ENCODE results near the gene SAMD3. TPM values are rescaled to one million over a fixed set of nuclear protein-coding genes. Genes with fewer than 3 reads are reported as not detected.
"Not testable (repeated sequence)": the region's sequence is repeated elsewhere in the genome, so short reads cannot be mapped to it uniquely, and the experiment has no call there.

Gene SAMD3
- total RNA-seq, 1 donor from 2014 or later = 0.35 TPM

DNA sequence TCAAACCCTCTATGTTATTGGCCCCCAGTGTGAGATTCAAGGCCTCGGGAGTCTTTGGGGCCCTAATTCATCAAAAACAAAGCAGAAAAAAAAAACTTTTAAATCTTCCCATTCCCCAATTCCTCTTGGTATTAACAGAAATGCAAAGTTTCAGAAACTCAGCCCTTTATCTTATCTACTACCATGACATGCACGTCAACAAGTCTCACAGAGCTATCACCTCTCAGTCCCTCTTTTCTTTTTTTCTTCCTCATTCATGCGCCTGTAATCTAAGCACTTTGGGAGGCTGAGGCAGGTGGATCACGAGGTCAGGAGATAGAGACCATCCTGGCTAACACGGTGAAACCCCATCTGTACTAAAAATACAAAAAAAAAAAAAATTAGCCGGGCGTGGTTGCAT lies 22.7 kb downstream of the SAMD3 start:
- H3K27me3 Mint-ChIP-seq (ENCODE audit: low read depth) = no peaks in the 10 kb centered on the region
- H3K9me3 Mint-ChIP-seq (ENCODE audit: low read depth) = peaks cover 3% of the 10 kb centered on the region

DNA sequence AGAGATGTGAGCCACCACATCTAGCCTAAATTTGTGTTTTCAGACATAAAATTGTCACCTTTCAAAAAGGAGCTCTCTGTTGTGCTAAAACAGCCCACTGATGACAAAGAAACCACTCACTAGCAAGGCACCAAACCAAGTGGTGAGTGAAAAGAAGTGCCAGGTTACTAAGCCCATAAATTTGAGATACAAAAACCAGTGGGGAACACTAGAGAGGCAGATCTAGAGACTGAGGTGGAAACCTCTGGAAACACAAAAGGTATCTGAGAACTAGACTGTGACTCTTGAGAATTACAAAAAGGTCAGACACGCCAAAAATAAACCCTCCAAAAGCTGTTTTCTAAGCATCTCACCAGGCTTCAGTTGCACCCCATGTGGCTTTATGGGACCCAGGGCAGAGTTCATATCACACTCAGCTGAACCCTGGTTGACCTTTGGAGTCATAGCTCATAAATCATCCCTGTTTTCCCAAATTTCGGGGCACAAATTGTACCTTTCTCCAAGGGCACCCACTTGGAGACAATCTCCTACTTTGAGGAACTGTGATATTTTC lies 24.2 kb downstream of the SAMD3 start:
- TF ChIP-seq, protein P1, sequence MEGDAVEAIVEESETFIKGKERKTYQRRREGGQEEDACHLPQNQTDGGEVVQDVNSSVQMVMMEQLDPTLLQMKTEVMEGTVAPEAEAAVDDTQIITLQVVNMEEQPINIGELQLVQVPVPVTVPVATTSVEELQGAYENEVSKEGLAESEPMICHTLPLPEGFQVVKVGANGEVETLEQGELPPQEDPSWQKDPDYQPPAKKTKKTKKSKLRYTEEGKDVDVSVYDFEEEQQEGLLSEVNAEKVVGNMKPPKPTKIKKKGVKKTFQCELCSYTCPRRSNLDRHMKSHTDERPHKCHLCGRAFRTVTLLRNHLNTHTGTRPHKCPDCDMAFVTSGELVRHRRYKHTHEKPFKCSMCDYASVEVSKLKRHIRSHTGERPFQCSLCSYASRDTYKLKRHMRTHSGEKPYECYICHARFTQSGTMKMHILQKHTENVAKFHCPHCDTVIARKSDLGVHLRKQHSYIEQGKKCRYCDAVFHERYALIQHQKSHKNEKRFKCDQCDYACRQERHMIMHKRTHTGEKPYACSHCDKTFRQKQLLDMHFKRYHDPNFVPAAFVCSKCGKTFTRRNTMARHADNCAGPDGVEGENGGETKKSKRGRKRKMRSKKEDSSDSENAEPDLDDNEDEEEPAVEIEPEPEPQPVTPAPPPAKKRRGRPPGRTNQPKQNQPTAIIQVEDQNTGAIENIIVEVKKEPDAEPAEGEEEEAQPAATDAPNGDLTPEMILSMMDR (IDR thresholded peaks at IDR 0.05) = no peak
- H3K27ac Mint-ChIP-seq (ENCODE audit: unreplicated experiment) = no peak overlapping the region
- no peak for DNase-seq (ENCODE audit: low spot score)
- H3K9me3 Mint-ChIP-seq (ENCODE audit: low read depth) = peaks cover 3% of the 10 kb centered on the region
- H3K27me3 Mint-ChIP-seq (ENCODE audit: low read depth) = no peaks in the 10 kb centered on the region
- H3K4me1 Mint-ChIP-seq (ENCODE audit: low read depth) = no peaks in the 10 kb centered on the region
- no peaks in the 10 kb centered on the region for H3K36me3 Mint-ChIP-seq (ENCODE audit: low read depth)
- H3K4me3 Mint-ChIP-seq (ENCODE audit: unreplicated experiment) = no peak overlapping the region

More for the DNA sequence above, 22.7 kb downstream of the SAMD3 start:
- no peak for DNase-seq (ENCODE audit: low spot score)
- no peak overlapping the region for H3K4me3 Mint-ChIP-seq (ENCODE audit: unreplicated experiment)
- TF ChIP-seq, protein P1 (IDR thresholded peaks at IDR 0.05) = no peak
- H3K36me3 Mint-ChIP-seq (ENCODE audit: low read depth) = no peaks in the 10 kb centered on the region
- H3K27ac Mint-ChIP-seq (ENCODE audit: unreplicated experiment) = no peak overlapping the region
- H3K4me1 Mint-ChIP-seq (ENCODE audit: low read depth) = no peaks in the 10 kb centered on the region

DNA sequence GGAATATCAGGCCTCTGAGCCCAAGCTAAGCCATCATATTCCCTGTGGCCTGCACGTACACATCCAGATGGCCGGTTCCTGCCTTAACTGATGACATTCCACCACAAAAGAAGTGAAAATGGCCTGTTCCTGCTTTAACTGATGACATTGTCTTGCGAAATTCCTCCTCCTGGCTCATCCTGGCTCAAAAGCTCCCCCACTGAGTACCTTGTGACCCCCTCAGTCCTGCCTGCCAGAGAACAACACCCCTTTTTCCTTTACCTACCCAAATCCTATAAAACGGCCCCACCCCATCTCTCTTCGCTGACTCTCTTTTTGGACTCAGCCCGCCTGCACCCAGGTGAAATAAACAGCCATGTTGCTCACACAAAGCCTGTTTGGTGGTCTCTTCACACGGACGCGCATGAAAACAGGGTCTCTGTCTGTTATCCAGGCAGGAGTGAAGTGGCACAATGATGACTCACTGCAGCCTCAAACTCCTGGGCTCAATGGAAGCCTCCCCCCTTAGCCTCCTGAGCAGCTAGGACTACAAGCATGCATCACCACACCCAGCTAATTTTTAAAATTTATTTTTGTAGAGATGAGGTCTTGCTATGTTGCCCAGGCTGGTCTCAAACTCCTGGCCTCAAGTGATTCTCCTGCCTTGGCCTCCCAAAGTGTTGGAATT lies 24.8 kb downstream of the SAMD3 start:
- H3K4me3 Mint-ChIP-seq (ENCODE audit: unreplicated experiment); H3K9me3 Mint-ChIP-seq (ENCODE audit: low read depth); DNase-seq (ENCODE audit: low spot score); H3K4me1 Mint-ChIP-seq (ENCODE audit: low read depth); H3K36me3 Mint-ChIP-seq (ENCODE audit: low read depth); H3K27me3 Mint-ChIP-seq (ENCODE audit: low read depth); H3K27ac Mint-ChIP-seq (ENCODE audit: unreplicated experiment): not testable (repeated sequence)

DNA sequence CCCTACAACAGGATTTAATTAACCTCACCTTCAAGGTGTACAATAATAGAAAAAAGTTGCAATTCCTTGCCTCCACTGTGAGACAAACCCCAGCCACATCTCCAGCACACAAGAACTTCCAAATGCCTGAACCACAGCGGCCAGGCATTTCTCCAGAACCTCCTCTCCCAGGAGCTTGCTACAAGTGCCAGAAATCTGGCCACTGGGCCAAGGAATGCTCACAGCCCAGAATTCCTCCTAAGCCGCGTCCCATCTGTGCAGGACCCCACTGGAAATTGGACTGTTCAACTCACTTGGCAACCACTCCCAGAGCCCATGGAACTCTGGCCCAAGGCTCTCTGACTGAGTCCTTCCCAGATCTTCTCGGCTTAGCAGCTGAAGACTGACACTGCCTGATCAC lies 28.3 kb downstream of the SAMD3 start:
- H3K4me3 Mint-ChIP-seq (ENCODE audit: unreplicated experiment); H3K9me3 Mint-ChIP-seq (ENCODE audit: low read depth); DNase-seq (ENCODE audit: low spot score); H3K27me3 Mint-ChIP-seq (ENCODE audit: low read depth); H3K4me1 Mint-ChIP-seq (ENCODE audit: low read depth); H3K27ac Mint-ChIP-seq (ENCODE audit: unreplicated experiment); H3K36me3 Mint-ChIP-seq (ENCODE audit: low read depth): not testable (repeated sequence)

DNA sequence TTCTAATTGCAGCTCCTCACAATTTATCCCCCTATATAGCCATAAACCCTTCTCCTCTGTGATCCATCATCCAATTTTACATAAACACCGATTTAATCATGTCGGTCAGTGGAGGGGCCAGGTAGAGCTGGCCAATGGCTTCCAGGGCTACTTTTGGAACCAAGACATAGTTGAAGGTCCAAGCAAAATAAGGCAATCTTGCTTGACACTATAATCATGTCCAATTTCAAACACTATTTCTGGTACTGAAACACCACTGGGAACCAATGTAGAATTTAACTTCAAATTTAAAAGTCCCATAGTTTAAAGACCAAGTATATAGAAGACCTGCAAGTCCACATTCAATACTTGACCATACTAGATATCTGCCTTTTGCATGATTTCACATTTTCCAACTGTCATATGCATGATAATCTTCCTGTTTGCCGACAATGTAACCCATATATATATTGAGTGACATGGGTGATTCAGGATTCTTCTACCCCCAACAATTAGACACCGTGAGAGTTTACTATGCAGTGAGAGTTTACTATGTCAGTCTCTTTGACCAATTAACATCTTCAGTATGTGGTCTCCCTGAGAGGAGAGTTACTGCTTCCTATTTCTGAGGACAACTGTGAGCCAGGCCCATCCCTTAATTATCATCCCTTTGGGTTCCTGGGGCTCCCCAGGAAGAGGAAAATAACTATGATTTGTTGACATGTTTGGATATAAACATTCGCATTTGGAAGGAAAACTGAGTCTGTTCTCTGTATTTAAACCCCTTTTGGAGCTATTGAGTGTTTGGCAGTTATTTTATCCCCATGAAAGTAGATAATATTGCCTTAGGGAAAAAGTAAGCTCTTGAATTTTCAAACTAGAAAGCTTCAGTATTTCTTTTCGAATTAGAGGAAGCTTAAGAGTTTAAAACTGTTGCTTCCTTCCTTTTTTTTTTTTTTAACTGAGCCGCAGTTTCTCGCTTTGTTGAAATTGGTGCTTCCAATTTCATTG lies 31.8 kb downstream of the SAMD3 start:
- no peaks in the 10 kb centered on the region for H3K4me1 Mint-ChIP-seq (ENCODE audit: low read depth)
- H3K4me3 Mint-ChIP-seq (ENCODE audit: unreplicated experiment) = no peak overlapping the region
- H3K27ac Mint-ChIP-seq (ENCODE audit: unreplicated experiment) = no peak overlapping the region
- TF ChIP-seq, protein P1 (IDR thresholded peaks at IDR 0.05) = no peak
- no peak for DNase-seq (ENCODE audit: low spot score)
- peaks cover 1% of the 10 kb centered on the region for H3K36me3 Mint-ChIP-seq (ENCODE audit: low read depth)
- no peaks in the 10 kb centered on the region for H3K9me3 Mint-ChIP-seq (ENCODE audit: low read depth)
- no peaks in the 10 kb centered on the region for H3K27me3 Mint-ChIP-seq (ENCODE audit: low read depth)
